Astrocyte (in vitro differentiated cells and primary cell): ENCODE results near the gene AMZ1. TPM values are rescaled to one million over a fixed set of nuclear protein-coding genes. Genes with fewer than 3 reads are reported as not detected.
A peak's percentile ranks its signal among the peaks of the same experiment; 100 is the strongest.

Source experiments
- DNase-seq: peaks from one replicate; pipeline ENCODE4 v3.0.0-alpha.2; 2010; ENCODE audit warnings: low read depth
- FAIRE-seq: peaks from 2 replicates; lab custom pipeline; 2011; peaks lifted over from hg19 to GRCh38; lab: Jason Lieb, UNC
- H2AFZ ChIP-seq: 2 replicates; pipeline ENCODE4 v1.6.0; 2012; ENCODE audit warnings: low read depth, low read length, inconsistent platforms
- H3K27ac ChIP-seq: 2 replicates; pipeline ENCODE4 v1.5.1; 2011; ENCODE audit warnings: low read depth, low read length, inconsistent platforms
- H3K27me3 ChIP-seq: 2 replicates; pipeline ENCODE4 v1.6.0; 2011; ENCODE audit warnings: low read length, inconsistent platforms; ENCODE audit not compliant: insufficient read depth
- H3K36me3 ChIP-seq: 2 replicates; pipeline ENCODE4 v1.5.1; 2011; ENCODE audit warnings: low read length, inconsistent platforms; ENCODE audit not compliant: insufficient read depth
- H3K4me1 ChIP-seq: 2 replicates; pipeline ENCODE4 v1.5.1; 2011; ENCODE audit warnings: low read length, inconsistent platforms; ENCODE audit not compliant: insufficient read depth
- H3K4me2 ChIP-seq: 2 replicates; pipeline ENCODE4 v1.6.0; 2012; ENCODE audit warnings: low read length, inconsistent platforms
- H3K4me3 ChIP-seq: 2 replicates; pipeline ENCODE4 v1.5.1; 2011; ENCODE audit warnings: low read depth, mild to moderate bottlenecking, low read length, inconsistent platforms; ENCODE audit not compliant: insufficient read depth
- H3K79me2 ChIP-seq: 2 replicates; pipeline ENCODE4 v1.6.0; 2012; ENCODE audit warnings: mild to moderate bottlenecking, low read length, inconsistent platforms; ENCODE audit not compliant: insufficient read depth
- H3K9ac ChIP-seq: 2 replicates; pipeline ENCODE4 v1.6.0; 2012; ENCODE audit warnings: mild to moderate bottlenecking, low read length, inconsistent platforms
- H3K9me3 ChIP-seq: 2 replicates; pipeline ENCODE4 v1.5.1; 2012; ENCODE audit warnings: low read depth, mild to moderate bottlenecking, low read length, inconsistent platforms; ENCODE audit not compliant: insufficient read depth
- H4K20me1 ChIP-seq: 2 replicates; pipeline ENCODE4 v1.6.0; 2012; ENCODE audit warnings: low read length, inconsistent platforms; ENCODE audit not compliant: insufficient read depth
- H3K27ac Mint-ChIP-seq: one replicate; pipeline ENCODE4 v1.8.0; 2021; ENCODE audit warnings: mild to moderate bottlenecking, mixed read lengths; ENCODE audit not compliant: unreplicated experiment
- H3K27me3 Mint-ChIP-seq: one replicate; pipeline ENCODE4 v1.8.0; 2021; ENCODE audit warnings: low read depth, mixed read lengths; ENCODE audit not compliant: unreplicated experiment
- H3K36me3 Mint-ChIP-seq: one replicate; pipeline ENCODE4 v1.8.0; 2021; ENCODE audit warnings: low read depth, mixed read lengths; ENCODE audit not compliant: unreplicated experiment
- H3K4me1 Mint-ChIP-seq: one replicate; pipeline ENCODE4 v1.8.0; 2021; ENCODE audit warnings: low read depth, mixed read lengths; ENCODE audit not compliant: unreplicated experiment
- H3K4me3 Mint-ChIP-seq: one replicate; pipeline ENCODE4 v1.8.0; 2021; ENCODE audit warnings: mild to moderate bottlenecking, moderate library complexity, mixed read lengths; ENCODE audit not compliant: unreplicated experiment
- H3K9me3 Mint-ChIP-seq: one replicate; pipeline ENCODE4 v1.8.0; 2021; ENCODE audit warnings: mild to moderate bottlenecking, mixed read lengths; ENCODE audit not compliant: unreplicated experiment
- CTCF ChIP-seq: IDR thresholded peaks from 2 replicates; pipeline ENCODE4 v1.5.1; 2011; ENCODE audit warnings: low read depth, mild to moderate bottlenecking, inconsistent platforms, low read length, moderate library complexity; ENCODE audit not compliant: insufficient read depth
- EZH2 ChIP-seq: IDR thresholded peaks from 2 replicates; pipeline ENCODE4 v1.6.1; 2012; ENCODE audit warnings: mild to moderate bottlenecking, low read length, inconsistent platforms; ENCODE audit not compliant: insufficient read depth
- total RNA-seq: library from RNA; stranded (reverse); gene quantifications from 2 replicates; pipeline ENCODE4 v1.2.1, GENCODE V29; 2021

The AMZ1 gene
- total RNA-seq, 1 donor from 2014 or later, result 3.4 TPM

DNA sequence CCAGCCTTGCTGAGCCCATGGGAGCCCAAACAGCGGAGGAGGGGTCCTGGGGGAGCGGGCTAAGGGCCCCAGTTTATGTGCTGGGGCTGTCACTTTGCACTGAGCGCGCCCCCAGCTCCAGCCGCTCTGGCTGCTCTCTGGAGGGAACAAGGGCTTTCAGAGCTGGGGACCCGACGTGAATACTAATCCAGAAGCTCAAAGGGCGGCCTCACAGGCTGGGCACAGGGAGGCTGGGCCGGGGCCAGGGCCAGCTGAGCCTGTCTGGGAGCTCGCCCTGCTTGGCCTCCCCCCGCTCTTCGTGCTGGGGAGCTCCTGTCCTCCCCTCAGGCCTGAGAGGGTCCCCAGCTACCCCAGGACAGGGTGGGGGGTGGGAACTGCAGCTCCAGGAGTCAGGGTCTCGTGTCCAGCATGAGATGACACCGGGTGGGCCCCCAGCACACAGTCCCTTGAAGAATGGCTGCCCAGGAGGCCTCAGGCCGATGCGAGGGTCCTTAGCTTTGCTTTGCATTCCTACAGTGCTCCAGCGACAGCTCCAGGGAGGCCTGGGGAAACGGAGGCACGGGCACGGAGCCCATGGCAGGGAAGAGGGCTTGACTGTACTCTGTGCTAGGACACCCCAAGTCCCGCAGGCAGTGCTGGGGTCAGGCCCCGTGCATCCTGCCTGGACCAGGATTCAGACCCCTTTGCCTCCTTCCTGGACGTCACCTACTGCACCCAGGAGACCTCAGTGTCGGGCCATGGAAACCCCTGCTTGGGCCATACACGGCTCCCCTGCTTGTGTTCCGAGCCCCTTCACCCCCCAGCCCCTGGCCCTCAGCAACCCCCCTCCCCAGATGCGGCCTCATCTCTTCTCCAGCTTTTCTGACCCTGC lies 5.8 kb upstream of the AMZ1 start:
- Mint-ChIP-seq H3K4me1 (peaks cover 3% of the 10 kb centered on the region), H3K27ac (no peak overlapping the region), H3K36me3 (peaks cover 4% of the 10 kb centered on the region), H3K27me3 (peaks cover 18% of the 10 kb centered on the region), H3K9me3 (peaks cover 2% of the 10 kb centered on the region), H3K4me3 (no peak overlapping the region)
- peaks cover 3% of the 10 kb centered on the region for H3K4me1 ChIP-seq
- TF ChIP-seq CTCF (no peak), EZH2 (peak; percentile 4)
- H3K9me3 ChIP-seq, result no peaks in the 10 kb centered on the region
- H3K4me3 ChIP-seq, result no peak overlapping the region
- no peaks in the 10 kb centered on the region for H4K20me1 ChIP-seq
- no peak overlapping the region for H2AFZ ChIP-seq
- no peak overlapping the region for H3K27ac ChIP-seq
- H3K9ac ChIP-seq, result no peak overlapping the region
- no peak for DNase-seq
- FAIRE-seq, result no peak
- H3K27me3 ChIP-seq, result peaks cover 10% of the 10 kb centered on the region
- no peaks in the 10 kb centered on the region for H3K36me3 ChIP-seq
- no peak overlapping the region for H3K4me2 ChIP-seq
- no peaks in the 10 kb centered on the region for H3K79me2 ChIP-seq

DNA sequence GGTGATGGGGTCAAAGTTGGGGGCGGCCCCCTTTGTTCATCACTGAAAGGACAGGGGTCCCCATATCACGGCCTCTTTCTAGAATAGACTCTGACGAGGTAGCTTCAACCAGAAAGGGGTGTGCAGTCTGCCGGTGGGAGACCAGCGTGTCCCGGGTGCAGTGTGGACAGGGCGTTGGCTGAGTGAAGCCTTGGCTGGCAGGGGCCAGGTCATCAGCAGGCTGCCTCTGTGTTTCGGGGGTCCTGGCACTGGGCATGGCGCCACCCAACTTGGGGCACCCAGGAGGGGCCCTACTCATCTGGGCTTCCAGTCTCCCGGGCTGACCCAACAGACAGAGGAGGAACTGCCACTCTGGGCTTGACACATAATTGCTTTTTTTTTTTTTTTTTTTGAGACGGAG lies 3.5 kb upstream of the AMZ1 start:
- H3K27ac Mint-ChIP-seq, result no peak overlapping the region
- Histone ChIP-seq H3K9ac (no peak overlapping the region), H3K79me2 (no peaks in the 10 kb centered on the region), H3K4me3 (no peak overlapping the region), H3K27ac (no peak overlapping the region), H3K4me2 (no peak overlapping the region), H2AFZ (no peak overlapping the region), H3K36me3 (no peaks in the 10 kb centered on the region), H4K20me1 (peaks cover 5% of the 10 kb centered on the region), H3K27me3 (peaks cover 17% of the 10 kb centered on the region), H3K4me1 (peaks cover 21% of the 10 kb centered on the region), H3K9me3 (no peaks in the 10 kb centered on the region)
- H3K4me1 Mint-ChIP-seq, result peaks cover 10% of the 10 kb centered on the region
- peaks cover 2% of the 10 kb centered on the region for H3K9me3 Mint-ChIP-seq
- no peak for FAIRE-seq
- no peak for TF ChIP-seq CTCF
- TF ChIP-seq EZH2, result no peak
- H3K36me3 Mint-ChIP-seq, result peaks cover 4% of the 10 kb centered on the region
- peaks cover 27% of the 10 kb centered on the region for H3K27me3 Mint-ChIP-seq
- H3K4me3 Mint-ChIP-seq, result no peak overlapping the region
- DNase-seq, result no peak

- Mint-ChIP-seq H3K4me3 (no peak overlapping the region), H3K27ac (no peak overlapping the region), H3K4me1 (peaks cover 13% of the 10 kb centered on the region), H3K27me3 (peaks cover 24% of the 10 kb centered on the region), H3K36me3 (peaks cover 7% of the 10 kb centered on the region), H3K9me3 (peaks cover 2% of the 10 kb centered on the region)
- Histone ChIP-seq H3K79me2 (no peaks in the 10 kb centered on the region), H3K4me1 (peaks cover 33% of the 10 kb centered on the region), H3K36me3 (no peaks in the 10 kb centered on the region), H3K4me2 (no peak overlapping the region), H3K9me3 (no peaks in the 10 kb centered on the region), H4K20me1 (peaks cover 5% of the 10 kb centered on the region), H3K9ac (no peak overlapping the region), H3K27ac (no peak overlapping the region), H2AFZ (no peak overlapping the region), H3K4me3 (no peak overlapping the region), H3K27me3 (peaks cover 11% of the 10 kb centered on the region)
- FAIRE-seq (no peak), DNase-seq (no peak)
- TF ChIP-seq CTCF, result no peak
- TF ChIP-seq EZH2, result no peak
These were observed 1.9 kb upstream of the AMZ1 start for GRCh38 chr7:2686101-2686500.
